Measurements from ENCODE around the gene GNL1. TPM values are rescaled to one million over a fixed set of nuclear protein-coding genes. Genes with fewer than 3 reads are reported as not detected.

GNL1 gene
- total and polyA plus RNA-seq, 2 of the 8 experiments (the other 6 are each of a cell fraction or from before 2014, with no cell fraction given), result 42.4 to 67.8 TPM

- no peak overlapping the region for H2BK20ac ChIP-seq (ENCODE audit: low read length)
- H2AK5ac ChIP-seq (ENCODE audit: low read depth, low read length), result no peak overlapping the region
- TF ChIP-seq CHD2 (IDR thresholded peaks at IDR 0.05; ENCODE audit: low read length) (no peak), EZH2 (IDR thresholded peaks at IDR 0.05; ENCODE audit: low read depth, low read length, severe bottlenecking) (no peak)
- no peak overlapping the region for H3K18ac ChIP-seq (ENCODE audit: extremely low read depth, low read length)
- H4K20me1 ChIP-seq (replicated peaks in 1 of 2; ENCODE audit: control insufficient read depth in 1 of 2, insufficient read depth in 2 of 2, low read length in 2 of 2), result no peaks in the 10 kb centered on the region
- H2BK120ac ChIP-seq (replicated peaks; ENCODE audit: low read depth, low read length), result no peak overlapping the region
- no peak overlapping the region for H3K4me2 ChIP-seq (ENCODE audit: insufficient read depth in 1 of 2, low read depth in 2 of 2, low read length in 2 of 2)
- H3K4me3 ChIP-seq (ENCODE audit: extremely low read depth in 1 of 4, insufficient read depth in 2 of 4, low read depth in 3 of 4, low read length in 4 of 4), result no peak overlapping the region
- H4K5ac ChIP-seq (ENCODE audit: insufficient read length, low read depth, low read length), result no peak overlapping the region
- no peak overlapping the region for H2BK12ac ChIP-seq (ENCODE audit: low read depth, low read length)
- FAIRE-seq, result no peak
- H2BK5ac ChIP-seq (ENCODE audit: low read depth, low read length), result no peak overlapping the region
- no peak overlapping the region for H3K9ac ChIP-seq (replicated peaks in 1 of 4; ENCODE audit: extremely low read depth in 1 of 4, low read depth in 3 of 4, low read length in 3 of 4)
- no peak overlapping the region for H3K27ac ChIP-seq (ENCODE audit: low read depth, low read length)
- H3K56ac ChIP-seq (replicated peaks; ENCODE audit: insufficient read length, low read depth, low read length), result no peak overlapping the region
- DNase-seq (ENCODE audit: low read depth in 1 of 2, low spot score in 2 of 2), result no peak
- WGBS, 2 experiments (ENCODE audit: extremely low coverage in 1 of 2, insufficient coverage in 1 of 2, insufficient read length in 1 of 2, insufficient replicate concordance in 2 of 2, low coverage in 1 of 2, low lambda C conversion rate in 2 of 2, missing lambda C conversion rate in 1 of 2), result 87% methylated on average over 5 of the region's 5 CpGs; no CpG with 5 or more reads in 1 of the 2 experiments
- no peaks in the 10 kb centered on the region for H3K36me3 ChIP-seq (ENCODE audit: control insufficient read depth in 2 of 4, insufficient read depth in 4 of 4, low read length in 3 of 4)
- H2BK15ac ChIP-seq (ENCODE audit: low read length), result no peak overlapping the region
- CTCF ChIA-PET (ENCODE audit: partially characterized antibody), result interaction anchor here (0.7 to 6.0 kb wide), 5 partner anchors 15 to 35 kb away, joined by 3 to 46 read pairs (median 3); no protein-coding TSS in a partner anchor
- no peak overlapping the region for H3K14ac ChIP-seq (ENCODE audit: insufficient read length)
- no peak overlapping the region for H4K91ac ChIP-seq (replicated peaks; ENCODE audit: insufficient read length, low read length)
- H3K9me3 ChIP-seq (ENCODE audit: insufficient read depth in 2 of 2, low read depth in 1 of 2, low read length in 1 of 2), result no peaks in the 10 kb centered on the region
- no peaks in the 10 kb centered on the region for H3K23me2 ChIP-seq (ENCODE audit: low read depth, low read length)
- 0 out of 7 replicates have a peak, but pooled peaks cover 0 to 2% (median 0%) of the 10 kb centered on the region in 4 experiments for H3K4me1 ChIP-seq (replicated peaks in 1 of 4; ENCODE audit: control insufficient read depth in 3 of 4, insufficient read depth in 4 of 4, low read length in 3 of 4)
- H3K4ac ChIP-seq (replicated peaks; ENCODE audit: insufficient read length, low read depth, low read length), result no peak overlapping the region
- H3K79me1 ChIP-seq (ENCODE audit: low read depth, low read length), result no peaks in the 10 kb centered on the region
- H2AFZ ChIP-seq (ENCODE audit: low read length), result no peak overlapping the region
- no peak overlapping the region for H3K23ac ChIP-seq (ENCODE audit: insufficient read length)
- no peaks in the 10 kb centered on the region for H3K79me2 ChIP-seq (ENCODE audit: control insufficient read depth in 1 of 2, insufficient read depth in 2 of 2, low read length in 2 of 2)
- H3K27me3 ChIP-seq (replicated peaks in 1 of 4; ENCODE audit: control insufficient read depth in 3 of 4, extremely low read depth in 1 of 4, insufficient read depth in 3 of 4, low read length in 3 of 4), result no peaks in the 10 kb centered on the region
- H4K8ac ChIP-seq (ENCODE audit: extremely low read depth, insufficient read depth, low read length), result no peak overlapping the region
- POLR2A ChIA-PET (ENCODE audit: partially characterized antibody), result interaction anchor here (1.6 kb wide), 2 partner anchors 17 to 56 kb away, joined by 3 to 5 read pairs; no protein-coding TSS in a partner anchor
These were observed 48.2 kb downstream of the GNL1 start for GRCh38 chr6:30507849-30508827.

Measured in H1 (cell line).